ENCODE data around the gene PHACTR1.

GRCh38 chr6:13239530-13240455 is 523.2 kb downstream of the PHACTR1 start:
- TF ChIP-seq CTCF (IDR thresholded peaks at IDR 0.05; ENCODE audit: low read length) (no peak), EZH2 (IDR thresholded peaks at IDR 0.05; ENCODE audit: borderline replicate concordance, low read length) (no peak)

Measured in OCI-LY1 (cell line).